Prostate gland (tissue), 2 donors: Measurements from ENCODE around the gene OPN1SW. TPM values are rescaled to one million over a fixed set of nuclear protein-coding genes. Genes with fewer than 3 reads are reported as not detected.
A peak's percentile ranks its signal among the peaks of the same experiment; 100 is the strongest.

ENCODE experiments used
- DNase-seq: peaks from one replicate; pipeline ENCODE4 v3.0.0-alpha.2; 2019; ENCODE audit warnings: low spot score
- H3K27ac ChIP-seq, 2 donors: fragments of 200-600 bp; sonication (generic); 2 replicates each; pipeline ENCODE4 v1.5.1; 2017 to 2019
- H3K27me3 ChIP-seq: fragments of 200-600 bp; sonication (generic); replicated peaks from 2 replicates; pipeline ENCODE4 v1.5.1; 2019; ENCODE audit not compliant: insufficient read depth
- H3K36me3 ChIP-seq, 2 donors: fragments of 200-600 bp; sonication (generic); 1 replicate in 1 of 2; 2 replicates in 1 of 2; pipeline versions ENCODE4 v1.5.1 to v1.8.1; 2017 to 2019
- H3K4me1 ChIP-seq: fragments of 200-600 bp; sonication (generic); replicated peaks from 2 replicates; pipeline ENCODE4 v1.5.1; 2019
- H3K4me3 ChIP-seq, 2 donors: fragments of 200-600 bp; sonication (generic); 2 replicates each; pipeline ENCODE4 v1.5.1; 2017 to 2019
- H3K9me3 ChIP-seq: fragments of 200-600 bp; sonication (generic); 2 replicates; pipeline ENCODE4 v1.5.1; 2017
- POLR2A ChIP-seq: fragments of 450-650 bp; IDR thresholded peaks from one replicate; pipeline ENCODE4 v1.6.1; 2016; ENCODE audit warnings: antibody characterized with exemption, mild to moderate bottlenecking
- POLR2AphosphoS5 ChIP-seq: sonication (generic); formaldehyde crosslinking; IDR thresholded peaks from one replicate; pipeline ENCODE4 v1.6.1; 2017; ENCODE audit warnings: antibody characterized with exemption
- WGBS: methylation state at CpG from one replicate; pipeline ENCODE4 v1.1.5; 2018; 5-methylcytosine and 5-hydroxymethylcytosine counted together
- intact Hi-C: fragments of 100-400 bp; cut with DNase I; formaldehyde crosslinking; loops from one replicate; pipeline ENCODE4 v1.14.2; 2022
- total RNA-seq, 2 donors: library from RNA; depleted of rRNA; stranded (reverse); fragments of >200 nt; gene quantifications; one replicate each; pipeline ENCODE4 v1.1.0, GENCODE V29; 2016
- TF ChIP-seq, protein P1 (sequence below), 4 experiments: fragments of 200-600 bp in 2 of 4; fragments of 450-650 bp in 2 of 4; sonication (generic) in 2 of 4; IDR thresholded peaks; 1 replicate in 3 of 4; 2 replicates in 1 of 4; pipeline ENCODE4 v1.5.1; 2016 to 2019; ENCODE audit warnings: antibody characterized with exemption in 4 of 4, mild to moderate bottlenecking in 2 of 4, moderate library complexity in 2 of 4

OPN1SW gene
- total RNA-seq, 2 donors from 2014 or later = not detected

DNA sequence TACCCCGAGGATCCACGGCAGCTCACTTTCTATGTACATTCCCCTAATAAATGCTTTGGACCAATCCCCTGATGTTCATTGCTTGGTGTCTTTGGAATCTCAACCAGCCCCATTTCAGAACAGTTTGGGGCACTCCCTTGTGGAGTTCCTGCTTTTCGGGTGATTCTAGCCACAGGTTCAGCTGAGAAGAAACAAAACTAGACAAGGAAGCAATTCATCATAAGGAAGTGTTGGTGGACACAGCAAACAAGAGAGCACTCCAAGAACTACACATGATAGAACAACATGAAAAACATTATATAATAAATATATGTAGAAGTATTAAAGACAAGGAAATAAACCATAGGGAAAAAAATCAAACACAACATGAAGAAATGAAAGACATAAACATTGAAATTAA lies 10.1 kb upstream of the OPN1SW start:
- intact Hi-C loops = no loop called here
- peak; percentile 40 for DNase-seq
- TF ChIP-seq POLR2A = no peak
- peak; percentile 73 for TF ChIP-seq POLR2AphosphoS5
- TF ChIP-seq, protein P1, sequence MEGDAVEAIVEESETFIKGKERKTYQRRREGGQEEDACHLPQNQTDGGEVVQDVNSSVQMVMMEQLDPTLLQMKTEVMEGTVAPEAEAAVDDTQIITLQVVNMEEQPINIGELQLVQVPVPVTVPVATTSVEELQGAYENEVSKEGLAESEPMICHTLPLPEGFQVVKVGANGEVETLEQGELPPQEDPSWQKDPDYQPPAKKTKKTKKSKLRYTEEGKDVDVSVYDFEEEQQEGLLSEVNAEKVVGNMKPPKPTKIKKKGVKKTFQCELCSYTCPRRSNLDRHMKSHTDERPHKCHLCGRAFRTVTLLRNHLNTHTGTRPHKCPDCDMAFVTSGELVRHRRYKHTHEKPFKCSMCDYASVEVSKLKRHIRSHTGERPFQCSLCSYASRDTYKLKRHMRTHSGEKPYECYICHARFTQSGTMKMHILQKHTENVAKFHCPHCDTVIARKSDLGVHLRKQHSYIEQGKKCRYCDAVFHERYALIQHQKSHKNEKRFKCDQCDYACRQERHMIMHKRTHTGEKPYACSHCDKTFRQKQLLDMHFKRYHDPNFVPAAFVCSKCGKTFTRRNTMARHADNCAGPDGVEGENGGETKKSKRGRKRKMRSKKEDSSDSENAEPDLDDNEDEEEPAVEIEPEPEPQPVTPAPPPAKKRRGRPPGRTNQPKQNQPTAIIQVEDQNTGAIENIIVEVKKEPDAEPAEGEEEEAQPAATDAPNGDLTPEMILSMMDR (IDR thresholded peaks at IDR 0.05) = no peak
- Histone ChIP-seq H3K4me3 (no peak overlapping the region), H3K27ac (peak overlapping the region in 1 of 2 donors; percentile 70), H3K9me3 (no peaks in the 10 kb centered on the region), H3K36me3 (no peaks in the 10 kb centered on the region), H3K4me1 (no peaks in the 10 kb centered on the region), H3K27me3 (no peaks in the 10 kb centered on the region)
- WGBS = 40% methylated on average over 3 of the region's 3 CpGs

DNA sequence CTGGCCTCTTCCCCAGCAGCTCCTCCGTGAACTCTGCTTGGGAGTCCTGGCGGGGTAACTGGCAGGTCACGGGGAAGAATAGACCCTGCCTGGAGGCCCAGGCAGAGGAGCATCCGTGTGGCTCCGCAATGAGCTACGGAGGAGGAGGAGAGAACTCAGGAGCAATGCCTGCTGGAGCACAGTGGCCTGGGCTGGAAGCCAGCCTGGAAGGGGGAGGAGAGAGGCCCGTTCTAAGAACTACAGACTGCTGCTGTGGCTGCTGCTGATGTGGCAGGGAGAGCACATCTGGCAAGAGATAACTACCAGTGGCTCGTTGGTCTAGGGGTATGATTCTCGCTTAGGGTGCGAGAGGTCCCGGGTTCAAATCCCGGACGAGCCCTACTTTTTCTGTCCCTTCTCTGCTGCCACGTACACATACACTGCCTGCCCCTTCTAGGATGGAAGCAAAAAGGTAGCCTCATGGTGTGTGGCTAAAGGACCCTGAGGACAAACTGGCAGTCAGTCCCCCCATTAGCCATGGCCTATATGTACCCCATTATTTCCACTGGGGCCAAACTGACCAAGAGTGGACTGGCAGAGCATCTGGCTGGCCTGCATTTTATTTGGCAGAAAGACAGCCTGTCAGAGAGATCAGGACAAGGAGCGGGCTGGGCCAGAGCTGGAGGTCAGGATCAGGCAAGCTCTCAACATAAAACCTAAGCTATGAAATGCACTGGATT lies 7.7 kb upstream of the OPN1SW start:
- H3K9me3 ChIP-seq = no peaks in the 10 kb centered on the region
- peak overlapping the region; percentile 15 to 36 for H3K27ac ChIP-seq
- H3K4me3 ChIP-seq = no peak overlapping the region
- peak; percentile 25 for DNase-seq
- H3K36me3 ChIP-seq = no peaks in the 10 kb centered on the region
- TF ChIP-seq POLR2AphosphoS5 (peak; percentile 29), POLR2A (no peak)
- TF ChIP-seq, protein P1 (IDR thresholded peaks at IDR 0.05) = no peak
- WGBS = 30% methylated on average over 15 of the region's 15 CpGs
- H3K27me3 ChIP-seq = no peaks in the 10 kb centered on the region
- intact Hi-C loops = no loop called here
- H3K4me1 ChIP-seq = no peaks in the 10 kb centered on the region

DNA sequence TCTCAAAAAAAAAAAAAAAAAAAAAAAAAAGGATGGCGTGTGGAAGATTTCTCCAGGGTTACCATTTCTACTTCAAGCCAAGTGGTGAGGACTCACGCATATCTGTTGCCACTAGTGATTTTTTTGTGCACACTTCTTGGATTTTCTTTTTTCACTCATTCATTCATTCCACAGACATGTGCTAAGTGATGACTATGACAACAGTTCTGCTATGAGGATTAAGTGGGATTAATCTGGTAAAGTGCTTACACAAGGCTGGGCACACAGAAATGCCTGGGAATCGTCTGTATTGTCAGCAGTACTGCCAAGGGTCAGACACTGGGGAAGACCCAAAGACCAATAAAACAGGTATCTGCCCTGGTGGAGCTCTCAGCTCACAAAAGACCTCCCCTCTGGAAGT lies 6.3 kb upstream of the OPN1SW start:
- Histone ChIP-seq H3K27ac (peak overlapping the region in 1 of 2 donors; percentile 28), H3K4me1 (no peaks in the 10 kb centered on the region), H3K4me3 (no peak overlapping the region), H3K27me3 (no peaks in the 10 kb centered on the region), H3K9me3 (no peaks in the 10 kb centered on the region), H3K36me3 (no peaks in the 10 kb centered on the region)
- intact Hi-C loops = no loop called here
- 71% methylated on average over 3 of the region's 3 CpGs for WGBS
- TF ChIP-seq POLR2A (no peak), POLR2AphosphoS5 (no peak)
- TF ChIP-seq, protein P1 (IDR thresholded peaks at IDR 0.05) = no peak
- no peak for DNase-seq

DNA sequence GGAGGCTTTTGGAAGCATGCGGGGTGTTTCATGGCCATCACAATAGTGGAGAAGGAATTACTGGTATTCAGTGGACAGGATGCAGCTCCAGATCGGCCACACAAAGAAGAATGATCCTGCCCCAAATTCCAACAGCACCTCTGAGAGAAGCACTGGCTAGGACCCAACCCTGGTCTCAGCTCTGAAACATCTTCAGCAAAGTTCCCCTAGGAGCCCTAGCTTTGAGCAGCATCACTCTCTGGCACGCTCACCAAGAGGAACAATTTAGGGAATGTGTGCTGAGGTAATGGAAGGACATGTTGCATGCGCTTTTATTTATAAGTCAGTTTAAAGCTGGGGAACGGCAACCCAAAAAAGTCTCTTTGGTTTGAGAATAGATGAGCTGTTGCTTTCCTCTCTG lies 5.5 kb upstream of the OPN1SW start:
- Histone ChIP-seq H3K4me3 (no peak overlapping the region), H3K9me3 (no peaks in the 10 kb centered on the region), H3K36me3 (no peaks in the 10 kb centered on the region), H3K4me1 (no peaks in the 10 kb centered on the region), H3K27ac (no peak overlapping the region), H3K27me3 (no peaks in the 10 kb centered on the region)
- DNase-seq = no peak
- TF ChIP-seq, protein P1 (IDR thresholded peaks at IDR 0.05) = no peak
- no peak for TF ChIP-seq POLR2AphosphoS5
- TF ChIP-seq POLR2A = no peak
- intact Hi-C loops = no loop called here
- WGBS = 75% methylated on average over 5 of the region's 5 CpGs

DNA sequence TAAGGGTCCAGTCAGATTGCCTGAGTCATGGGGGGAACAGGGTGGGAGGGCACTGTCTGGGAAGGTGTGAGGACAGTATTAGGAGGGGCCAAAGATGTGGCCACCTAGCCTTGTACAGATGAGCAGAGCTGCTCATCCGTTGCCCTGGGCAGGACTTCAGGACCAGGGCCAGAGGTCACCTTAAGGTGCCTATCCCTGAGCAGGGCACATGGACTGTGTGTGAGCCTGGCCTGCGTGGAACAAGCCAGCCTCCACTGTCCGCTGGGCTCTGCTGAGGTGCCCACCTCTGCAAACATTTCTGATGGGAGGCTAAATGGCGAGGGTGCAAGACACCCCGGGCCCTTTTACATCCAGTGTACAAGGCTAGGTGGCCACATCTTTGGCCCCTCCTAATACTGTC lies 3.4 kb upstream of the OPN1SW start:
- Histone ChIP-seq H3K9me3 (no peaks in the 10 kb centered on the region), H3K4me3 (no peak overlapping the region), H3K36me3 (no peaks in the 10 kb centered on the region), H3K27ac (no peak overlapping the region), H3K4me1 (no peaks in the 10 kb centered on the region), H3K27me3 (no peaks in the 10 kb centered on the region)
- 100% methylated on average over 5 of the region's 5 CpGs for WGBS
- TF ChIP-seq POLR2AphosphoS5 (no peak), POLR2A (no peak)
- TF ChIP-seq, protein P1 (IDR thresholded peaks at IDR 0.05) = no peak
- DNase-seq = no peak
- intact Hi-C loops = no loop called here
